ENCODE data around the gene CD83. TPM values are rescaled to one million over a fixed set of nuclear protein-coding genes. Genes with fewer than 3 reads are reported as not detected.

CD83 gene
- total RNA-seq, 4 donors from 2014 or later: 5.4 to 9.0 (median 6.3) TPM

DNA sequence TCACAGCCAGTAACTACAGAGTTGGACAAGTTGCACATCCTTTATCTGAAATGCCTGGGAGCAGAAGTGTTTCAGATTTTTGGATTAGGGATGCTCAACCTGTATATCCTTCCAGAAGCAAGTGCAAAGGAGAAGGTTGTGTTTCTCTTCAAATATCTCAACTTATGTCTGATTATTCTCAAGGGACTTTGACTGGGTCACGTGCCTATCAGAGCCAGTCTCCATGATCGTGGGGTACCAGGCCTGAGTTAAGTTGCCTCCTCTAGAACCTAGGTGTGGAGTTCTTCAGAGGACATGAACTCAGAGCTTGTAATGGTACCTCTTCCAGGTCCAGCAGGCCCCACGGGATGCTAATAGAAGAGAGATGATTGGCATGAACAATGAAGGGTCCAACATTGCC lies 7.8 kb downstream of the CD83 start:
- no peak for TF ChIP-seq EP300 (IDR thresholded peaks at IDR 0.05)
- no peak for TF ChIP-seq POLR2A (IDR thresholded peaks at IDR 0.05)
- no peak for TF ChIP-seq POLR2AphosphoS5 (IDR thresholded peaks at IDR 0.05)
- TF ChIP-seq, protein P1, sequence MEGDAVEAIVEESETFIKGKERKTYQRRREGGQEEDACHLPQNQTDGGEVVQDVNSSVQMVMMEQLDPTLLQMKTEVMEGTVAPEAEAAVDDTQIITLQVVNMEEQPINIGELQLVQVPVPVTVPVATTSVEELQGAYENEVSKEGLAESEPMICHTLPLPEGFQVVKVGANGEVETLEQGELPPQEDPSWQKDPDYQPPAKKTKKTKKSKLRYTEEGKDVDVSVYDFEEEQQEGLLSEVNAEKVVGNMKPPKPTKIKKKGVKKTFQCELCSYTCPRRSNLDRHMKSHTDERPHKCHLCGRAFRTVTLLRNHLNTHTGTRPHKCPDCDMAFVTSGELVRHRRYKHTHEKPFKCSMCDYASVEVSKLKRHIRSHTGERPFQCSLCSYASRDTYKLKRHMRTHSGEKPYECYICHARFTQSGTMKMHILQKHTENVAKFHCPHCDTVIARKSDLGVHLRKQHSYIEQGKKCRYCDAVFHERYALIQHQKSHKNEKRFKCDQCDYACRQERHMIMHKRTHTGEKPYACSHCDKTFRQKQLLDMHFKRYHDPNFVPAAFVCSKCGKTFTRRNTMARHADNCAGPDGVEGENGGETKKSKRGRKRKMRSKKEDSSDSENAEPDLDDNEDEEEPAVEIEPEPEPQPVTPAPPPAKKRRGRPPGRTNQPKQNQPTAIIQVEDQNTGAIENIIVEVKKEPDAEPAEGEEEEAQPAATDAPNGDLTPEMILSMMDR (IDR thresholded peaks at IDR 0.05): no peak

DNA sequence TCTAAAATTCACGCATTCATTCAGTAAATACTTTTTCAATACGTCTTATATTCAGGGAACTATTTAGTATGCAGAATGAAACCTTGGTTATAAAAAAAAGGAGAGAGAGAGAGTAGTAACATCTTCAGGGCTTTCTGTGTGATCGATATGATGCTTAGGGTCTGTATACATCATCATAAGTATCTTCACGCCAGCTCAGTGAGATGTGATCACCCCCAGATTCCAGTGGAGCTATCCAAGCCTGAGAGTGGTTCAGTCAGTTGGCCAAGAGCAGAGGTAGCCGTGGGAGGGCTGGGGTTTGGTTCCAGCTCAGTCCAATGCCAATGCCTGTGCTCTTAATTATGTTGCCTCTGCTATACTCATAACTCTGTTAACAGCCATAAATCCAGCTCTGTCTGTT lies 8.6 kb downstream of the CD83 start:
- Histone ChIP-seq H3K4me3 (no peak overlapping the region), H3K27me3 (no peaks in the 10 kb centered on the region), H3K27ac (no peak overlapping the region), H3K4me1 (peaks cover 19% of the 10 kb centered on the region), H3K9me3 (no peaks in the 10 kb centered on the region), H3K36me3 (no peaks in the 10 kb centered on the region)
- TF ChIP-seq POLR2AphosphoS5 (IDR thresholded peaks at IDR 0.05): no peak
- TF ChIP-seq, protein P1 (IDR thresholded peaks at IDR 0.05): no peak
- 61% methylated on average over 5 of the region's 5 CpGs for WGBS
- DNase-seq (ENCODE audit: low spot score in 2 of 2): no peak

More for the DNA sequence above, 7.8 kb downstream of the CD83 start:
- Histone ChIP-seq H3K9me3 (no peaks in the 10 kb centered on the region), H3K36me3 (no peaks in the 10 kb centered on the region), H3K27ac (no peak overlapping the region), H3K4me1 (peaks cover 19% of the 10 kb centered on the region), H3K4me3 (no peak overlapping the region), H3K27me3 (no peaks in the 10 kb centered on the region)
- WGBS: 93% methylated on average over 3 of the region's 3 CpGs
- no peak for DNase-seq (ENCODE audit: low spot score in 2 of 2)

DNA sequence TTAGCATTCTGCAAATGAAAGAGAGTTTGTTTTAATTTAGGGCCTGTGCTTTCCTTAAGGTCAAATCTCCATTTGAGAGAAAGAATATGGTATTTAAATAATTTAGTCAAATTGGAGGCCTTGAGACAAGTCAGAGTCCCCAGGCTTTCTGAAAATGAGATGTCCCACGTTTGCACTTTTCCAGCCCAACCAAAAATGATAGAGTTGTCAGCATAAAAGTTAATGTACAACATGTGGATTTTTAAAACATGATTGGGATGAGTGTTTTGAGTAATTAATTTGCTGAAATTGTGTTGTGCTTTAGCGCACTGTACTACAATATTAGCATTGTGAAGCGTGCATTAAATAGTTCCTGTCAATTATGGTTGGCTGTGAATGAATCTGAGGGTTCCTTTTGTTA lies 10.0 kb downstream of the CD83 start:
- H3K27ac ChIP-seq: no peak overlapping the region
- no peak for DNase-seq (ENCODE audit: low spot score in 2 of 2)
- TF ChIP-seq, protein P1 (IDR thresholded peaks at IDR 0.05): no peak
- TF ChIP-seq EP300 (IDR thresholded peaks at IDR 0.05) (no peak), POLR2A (IDR thresholded peaks at IDR 0.05) (no peak), POLR2AphosphoS5 (IDR thresholded peaks at IDR 0.05) (no peak)
- no peaks in the 10 kb centered on the region for H3K9me3 ChIP-seq
- H3K27me3 ChIP-seq: no peaks in the 10 kb centered on the region
- 68% methylated on average over 3 of the region's 3 CpGs for WGBS
- no peak overlapping the region for H3K4me3 ChIP-seq
- H3K4me1 ChIP-seq: peaks cover 19% of the 10 kb centered on the region
- no peaks in the 10 kb centered on the region for H3K36me3 ChIP-seq

DNA sequence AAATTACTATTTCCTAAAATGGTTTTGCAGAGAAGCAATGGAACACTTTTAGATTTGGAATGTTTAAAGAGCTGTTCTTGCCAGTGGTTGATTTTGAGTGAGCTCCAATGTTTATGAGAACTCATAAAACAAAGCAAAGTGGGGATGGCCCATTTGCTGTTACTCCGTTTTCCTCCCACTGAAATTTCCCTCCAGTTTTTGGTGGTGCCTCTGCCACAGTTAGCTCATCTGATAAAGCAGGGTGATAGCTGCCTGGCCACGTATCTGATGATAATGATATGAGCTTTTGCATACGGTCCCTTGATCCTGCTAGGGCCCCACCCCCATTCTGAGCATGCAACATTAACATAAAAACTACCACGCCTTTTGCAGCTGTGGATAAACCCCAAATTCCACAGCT lies 10.4 kb downstream of the CD83 start:
- no peak overlapping the region for H3K27ac ChIP-seq
- no peak for DNase-seq (ENCODE audit: low spot score in 2 of 2)
- peaks cover 19% of the 10 kb centered on the region for H3K4me1 ChIP-seq
- no peaks in the 10 kb centered on the region for H3K36me3 ChIP-seq
- no peaks in the 10 kb centered on the region for H3K9me3 ChIP-seq
- H3K27me3 ChIP-seq: no peaks in the 10 kb centered on the region
- H3K4me3 ChIP-seq: no peak overlapping the region
- WGBS: 44% methylated on average over 4 of the region's 4 CpGs
- TF ChIP-seq, protein P1 (IDR thresholded peaks at IDR 0.05): no peak
- no peak for TF ChIP-seq POLR2AphosphoS5 (IDR thresholded peaks at IDR 0.05)
- no peak for TF ChIP-seq POLR2A (IDR thresholded peaks at IDR 0.05)
- no peak for TF ChIP-seq EP300 (IDR thresholded peaks at IDR 0.05)

DNA sequence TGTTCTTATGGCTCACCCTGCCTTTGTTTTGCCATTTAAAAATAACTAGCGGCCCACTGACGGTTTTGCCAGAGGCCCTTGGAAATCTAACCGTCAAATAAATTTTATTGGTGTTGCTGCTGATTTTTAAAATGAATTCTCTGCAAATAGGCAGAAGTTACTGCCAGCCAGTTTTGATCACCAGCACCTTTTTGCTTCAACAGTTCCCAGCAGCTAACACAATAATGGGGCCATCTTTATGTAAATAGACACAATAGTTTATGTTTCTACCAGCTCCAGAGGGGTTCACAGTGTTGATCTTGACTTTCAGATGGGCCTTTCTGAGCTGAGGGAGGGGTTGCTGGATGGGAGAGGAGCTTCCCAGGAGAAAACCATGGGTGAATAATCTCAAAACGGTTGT lies 11.2 kb downstream of the CD83 start:
- H3K27ac ChIP-seq: no peak overlapping the region
- no peak overlapping the region for H3K4me3 ChIP-seq
- H3K27me3 ChIP-seq: no peaks in the 10 kb centered on the region
- no peak for DNase-seq (ENCODE audit: low spot score in 2 of 2)
- no peaks in the 10 kb centered on the region for H3K9me3 ChIP-seq
- TF ChIP-seq, protein P1 (IDR thresholded peaks at IDR 0.05): no peak
- TF ChIP-seq EP300 (IDR thresholded peaks at IDR 0.05) (no peak), POLR2AphosphoS5 (IDR thresholded peaks at IDR 0.05) (no peak), POLR2A (IDR thresholded peaks at IDR 0.05) (no peak)
- H3K36me3 ChIP-seq: no peaks in the 10 kb centered on the region
- WGBS: 91% methylated on average over 4 of the region's 4 CpGs
- peaks cover 19% of the 10 kb centered on the region for H3K4me1 ChIP-seq
